GM10266 (cell line): ENCODE results near the gene RIPOR2.
"Not testable (repeated sequence)": the region's sequence is repeated elsewhere in the genome, so short reads cannot be mapped to it uniquely, and the experiment has no call there.

Experiments
- DNase-seq: peaks from one replicate; pipeline ENCODE4 v3.0.0; 2012; ENCODE audit errors: extremely low spot score
- CTCF ChIP-seq: IDR thresholded peaks from 2 replicates; pipeline ENCODE4 v1.5.1; 2012; ENCODE audit warnings: mild to moderate bottlenecking, low read depth; ENCODE audit not compliant: control insufficient read depth, insufficient read depth; ENCODE audit errors: missing control alignments

Gene RIPOR2

DNA sequence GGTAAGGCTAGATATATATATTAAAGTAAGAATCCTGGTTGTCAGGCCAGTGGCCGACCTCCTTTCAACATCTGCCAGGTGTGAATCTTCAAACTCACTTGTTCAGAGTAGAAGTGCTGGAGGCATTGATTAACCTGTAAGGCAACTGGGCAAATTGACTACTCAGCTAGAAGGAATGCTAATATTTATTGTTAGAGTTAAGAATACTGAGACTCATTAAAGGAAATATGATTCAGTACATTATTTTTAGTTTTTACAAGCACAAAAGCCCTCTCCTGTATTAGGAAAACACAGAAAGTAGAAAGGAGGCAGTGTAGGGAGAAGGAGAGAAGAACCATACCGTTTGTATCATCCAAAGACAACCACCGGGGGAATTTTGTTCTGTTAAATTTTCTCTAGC, 53.5 kb downstream of the RIPOR2 start:
- DNase-seq: no peak
- no peak for TF ChIP-seq CTCF

DNA sequence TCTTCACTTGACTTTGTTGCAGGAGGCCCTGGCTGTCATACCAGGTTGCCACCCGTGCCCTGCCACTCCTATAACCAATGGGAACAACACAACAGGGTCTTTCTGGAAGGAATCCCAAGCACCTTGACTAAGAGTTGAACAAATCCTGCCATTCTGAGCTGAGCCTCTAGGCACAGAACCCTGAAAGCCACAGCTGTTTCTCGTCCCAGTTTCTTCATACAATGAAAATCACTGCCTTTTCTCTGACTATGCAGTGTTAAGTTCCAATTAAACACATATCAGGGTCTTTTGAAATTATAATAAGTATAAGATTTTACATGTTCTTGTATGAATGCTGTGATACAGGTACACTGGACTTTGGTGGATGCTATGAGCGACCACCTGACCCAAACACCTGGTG, 54.4 kb downstream of the RIPOR2 start:
- no peak for TF ChIP-seq CTCF
- no peak for DNase-seq

GRCh38 chr6:24880451-24880850, 55.3 kb downstream of the RIPOR2 start:
- TF ChIP-seq CTCF: no peak

GRCh38 chr6:24879351-24879750, 56.4 kb downstream of the RIPOR2 start:
- no peak for DNase-seq
- no peak for TF ChIP-seq CTCF

More at GRCh38 chr6:24880451-24880850, 55.3 kb downstream of the RIPOR2 start:
- no peak for DNase-seq

GRCh38 chr6:24877747-24878146, 58.0 kb downstream of the RIPOR2 start:
- not testable (repeated sequence) for DNase-seq

- no peak for TF ChIP-seq CTCF
- DNase-seq: no peak
These were observed 59.0 kb downstream of the RIPOR2 start for GRCh38 chr6:24876499-24877465.

DNA sequence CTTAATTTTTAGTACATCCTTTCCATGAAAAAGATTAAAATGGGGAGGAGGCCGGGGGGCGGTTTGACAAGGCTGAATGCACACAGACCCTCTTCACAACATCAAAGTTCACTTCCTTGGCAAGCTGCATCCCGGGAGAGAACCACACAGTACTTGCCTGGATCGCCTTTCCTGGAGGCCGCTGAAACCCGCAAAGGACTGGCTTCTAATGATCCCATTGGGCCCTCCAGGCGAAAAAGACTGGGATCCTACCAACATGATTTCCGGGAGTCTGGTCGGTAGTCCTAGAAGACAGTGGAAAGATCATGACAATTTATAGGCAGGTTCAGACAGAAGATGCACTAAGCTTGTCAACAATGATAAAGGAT, 60.2 kb downstream of the RIPOR2 start:
- no peak for TF ChIP-seq CTCF
- DNase-seq: no peak
